Mesendoderm (in vitro differentiated cells): ENCODE results near the gene CDKN1C.

Experiments
- DNase-seq: peaks from one replicate; pipeline ENCODE4 v3.0.0; 2013
- H2AK5ac ChIP-seq: 2 replicates; pipeline ENCODE4 v1.6.1; 2013; ENCODE audit warnings: low read length, inconsistent platforms
- H2BK120ac ChIP-seq: 2 replicates; pipeline ENCODE4 v1.6.1; 2013; ENCODE audit warnings: low read depth, mild to moderate bottlenecking, low read length, moderate library complexity, mixed read lengths
- H2BK15ac ChIP-seq: replicated peaks from 2 replicates; pipeline ENCODE4 v1.6.1; 2013; ENCODE audit warnings: low read depth, mild to moderate bottlenecking, moderate library complexity
- H2BK5ac ChIP-seq: 2 replicates; pipeline ENCODE4 v1.6.1; 2013; ENCODE audit warnings: low read length, inconsistent platforms
- H3K18ac ChIP-seq: 2 replicates; pipeline ENCODE4 v1.6.1; 2013; ENCODE audit warnings: mild to moderate bottlenecking, low read length, mixed read lengths
- H3K23ac ChIP-seq: one replicate; pipeline ENCODE4 v1.6.1; 2013; ENCODE audit warnings: low read length
- H3K27ac ChIP-seq: 2 replicates; pipeline ENCODE4 v1.5.1; 2013; ENCODE audit warnings: low read depth, mild to moderate bottlenecking, inconsistent platforms, low read length, moderate library complexity
- H3K27me3 ChIP-seq: 2 replicates; pipeline ENCODE4 v1.6.1; 2013; ENCODE audit warnings: low read length, control low read depth, mild to moderate bottlenecking, inconsistent platforms; ENCODE audit not compliant: insufficient read depth, poor library complexity
- H3K36me3 ChIP-seq: 2 replicates; pipeline ENCODE4 v1.6.1; 2013; ENCODE audit warnings: low read length, inconsistent platforms; ENCODE audit not compliant: control insufficient read depth, insufficient read depth
- H3K4ac ChIP-seq: one replicate; pipeline ENCODE4 v1.6.1; 2013; ENCODE audit warnings: low read depth, mild to moderate bottlenecking, low read length, moderate library complexity
- H3K4me1 ChIP-seq: 2 replicates; pipeline ENCODE4 v1.6.1; 2013; ENCODE audit warnings: low read depth, low read length, inconsistent platforms; ENCODE audit not compliant: control insufficient read depth
- H3K4me2 ChIP-seq: 2 replicates; pipeline ENCODE4 v1.6.1; 2013; ENCODE audit warnings: low read length
- H3K4me3 ChIP-seq: 2 replicates; pipeline ENCODE4 v1.5.1; 2013; ENCODE audit warnings: mild to moderate bottlenecking, low read length
- H3K56ac ChIP-seq: one replicate; pipeline ENCODE4 v1.6.1; 2013; ENCODE audit warnings: low read length
- H3K79me1 ChIP-seq: 2 replicates; pipeline ENCODE4 v1.6.1; 2013; ENCODE audit warnings: low read length, inconsistent platforms
- H3K79me2 ChIP-seq: 2 replicates; pipeline ENCODE4 v1.6.1; 2013; ENCODE audit warnings: mild to moderate bottlenecking, low read length; ENCODE audit not compliant: control insufficient read depth, insufficient read depth
- H3K9ac ChIP-seq: 2 replicates; pipeline ENCODE4 v1.6.1; 2013; ENCODE audit warnings: low read length, inconsistent platforms
- H4K5ac ChIP-seq: one replicate; pipeline ENCODE4 v1.6.1; 2013; ENCODE audit warnings: low read length
- H4K8ac ChIP-seq: one replicate; pipeline ENCODE4 v1.6.1; 2013; ENCODE audit warnings: low read depth, mild to moderate bottlenecking, control low read depth, low read length, moderate library complexity
- WGBS: extraction: QIAGEN DNeasy Blood & Tissue Kit; methylation state at CpG from one replicate; pipeline ENCODE4 v1.1.7; 2013; ENCODE audit warnings: low lambda C conversion rate, missing lambda C conversion rate; ENCODE audit not compliant: insufficient coverage; ENCODE audit errors: extremely low coverage; 5-methylcytosine and 5-hydroxymethylcytosine counted together

Gene CDKN1C

GRCh38 chr11:2901854-2902783, 16.5 kb upstream of the CDKN1C start:
- H3K9ac ChIP-seq, result peak overlapping the region; percentile 79
- no peak overlapping the region for H4K8ac ChIP-seq
- no peaks in the 10 kb centered on the region for H3K79me2 ChIP-seq
- H3K56ac ChIP-seq, result peak overlapping the region; percentile 92
- H3K4me3 ChIP-seq, result peak overlapping the region; percentile 67
- H3K36me3 ChIP-seq, result no peaks in the 10 kb centered on the region
- no peak overlapping the region for H4K5ac ChIP-seq
- no peak overlapping the region for H2BK120ac ChIP-seq
- DNase-seq, result peak; percentile 95
- H2BK15ac ChIP-seq, result no peak overlapping the region
- H3K27me3 ChIP-seq, result no peaks in the 10 kb centered on the region
- no peak overlapping the region for H3K23ac ChIP-seq
- H2AK5ac ChIP-seq, result no peak overlapping the region
- H3K4me1 ChIP-seq, result no peaks in the 10 kb centered on the region
- H3K27ac ChIP-seq, result no peak overlapping the region
- peak overlapping the region; percentile 79 for H3K4me2 ChIP-seq
- H3K79me1 ChIP-seq, result no peaks in the 10 kb centered on the region
- WGBS, result no CpG with 5 or more reads among the region's 58 CpGs
- H2BK5ac ChIP-seq, result no peak overlapping the region
- peak overlapping the region; percentile 35 for H3K18ac ChIP-seq
- H3K4ac ChIP-seq, result no peak overlapping the region

GRCh38 chr11:2901196-2901796, 15.7 kb upstream of the CDKN1C start:
- no peak overlapping the region for H3K27ac ChIP-seq
- peak overlapping the region; percentile 88 for H3K56ac ChIP-seq
- no peak overlapping the region for H4K5ac ChIP-seq
- no peak overlapping the region for H3K4me2 ChIP-seq
- peak overlapping the region; percentile 35 for H3K18ac ChIP-seq
- no peak overlapping the region for H2BK15ac ChIP-seq
- no peaks in the 10 kb centered on the region for H3K27me3 ChIP-seq
- H2BK5ac ChIP-seq, result no peak overlapping the region
- WGBS, result no CpG with 5 or more reads among the region's 16 CpGs
- H3K79me1 ChIP-seq, result no peaks in the 10 kb centered on the region
- no peak for DNase-seq
- H3K4ac ChIP-seq, result no peak overlapping the region
- no peak overlapping the region for H4K8ac ChIP-seq
- H2BK120ac ChIP-seq, result no peak overlapping the region
- peak overlapping the region; percentile 69 for H3K9ac ChIP-seq
- H2AK5ac ChIP-seq, result no peak overlapping the region
- no peaks in the 10 kb centered on the region for H3K4me1 ChIP-seq
- H3K23ac ChIP-seq, result no peak overlapping the region
- H3K79me2 ChIP-seq, result no peaks in the 10 kb centered on the region
- H3K4me3 ChIP-seq, result no peak overlapping the region
- no peaks in the 10 kb centered on the region for H3K36me3 ChIP-seq

- H2AK5ac ChIP-seq, result no peak overlapping the region
- no peak overlapping the region for H2BK5ac ChIP-seq
- WGBS, result no CpG with 5 or more reads among the region's 13 CpGs
- DNase-seq, result no peak
- no peak overlapping the region for H2BK15ac ChIP-seq
- no peaks in the 10 kb centered on the region for H3K4me1 ChIP-seq
- H3K4ac ChIP-seq, result no peak overlapping the region
- no peak overlapping the region for H3K18ac ChIP-seq
- H3K27ac ChIP-seq, result no peak overlapping the region
- no peak overlapping the region for H4K8ac ChIP-seq
- H2BK120ac ChIP-seq, result no peak overlapping the region
- no peak overlapping the region for H3K56ac ChIP-seq
- H3K4me2 ChIP-seq, result no peak overlapping the region
- H3K36me3 ChIP-seq, result no peaks in the 10 kb centered on the region
- H3K4me3 ChIP-seq, result no peak overlapping the region
- H3K79me1 ChIP-seq, result no peaks in the 10 kb centered on the region
- H3K23ac ChIP-seq, result no peak overlapping the region
- no peaks in the 10 kb centered on the region for H3K27me3 ChIP-seq
- H3K79me2 ChIP-seq, result no peaks in the 10 kb centered on the region
- no peak overlapping the region for H3K9ac ChIP-seq
- no peak overlapping the region for H4K5ac ChIP-seq
Observed at GRCh38 chr11:2899080-2899783, 13.7 kb upstream of the CDKN1C start.

GRCh38 chr11:2898366-2899079, 12.9 kb upstream of the CDKN1C start:
- H2BK15ac ChIP-seq, result no peak overlapping the region
- H3K4ac ChIP-seq, result no peak overlapping the region
- peak overlapping the region; percentile 24 for H3K23ac ChIP-seq
- H3K4me2 ChIP-seq, result no peak overlapping the region
- no peak overlapping the region for H3K9ac ChIP-seq
- no peak overlapping the region for H3K18ac ChIP-seq
- no peak overlapping the region for H4K5ac ChIP-seq
- H3K4me1 ChIP-seq, result no peaks in the 10 kb centered on the region
- H3K27ac ChIP-seq, result no peak overlapping the region
- WGBS, result no CpG with 5 or more reads among the region's 12 CpGs
- H3K36me3 ChIP-seq, result no peaks in the 10 kb centered on the region
- H3K79me1 ChIP-seq, result no peaks in the 10 kb centered on the region
- no peak overlapping the region for H2BK120ac ChIP-seq
- no peak overlapping the region for H2BK5ac ChIP-seq
- no peak overlapping the region for H2AK5ac ChIP-seq
- peak overlapping the region; percentile 3 for H3K56ac ChIP-seq
- no peaks in the 10 kb centered on the region for H3K27me3 ChIP-seq
- DNase-seq, result peak; percentile 25
- no peak overlapping the region for H3K4me3 ChIP-seq
- H3K79me2 ChIP-seq, result no peaks in the 10 kb centered on the region
- no peak overlapping the region for H4K8ac ChIP-seq

- no peaks in the 10 kb centered on the region for H3K4me1 ChIP-seq
- no peaks in the 10 kb centered on the region for H3K79me1 ChIP-seq
- H3K23ac ChIP-seq, result no peak overlapping the region
- no peak overlapping the region for H3K27ac ChIP-seq
- H3K4ac ChIP-seq, result no peak overlapping the region
- H3K4me2 ChIP-seq, result no peak overlapping the region
- no peak overlapping the region for H4K8ac ChIP-seq
- no peak overlapping the region for H3K4me3 ChIP-seq
- no peak overlapping the region for H4K5ac ChIP-seq
- no peak overlapping the region for H2BK15ac ChIP-seq
- H2BK120ac ChIP-seq, result no peak overlapping the region
- no peak for DNase-seq
- H3K18ac ChIP-seq, result no peak overlapping the region
- no peaks in the 10 kb centered on the region for H3K27me3 ChIP-seq
- WGBS, result no CpG with 5 or more reads among the region's 6 CpGs
- H2BK5ac ChIP-seq, result no peak overlapping the region
- no peaks in the 10 kb centered on the region for H3K36me3 ChIP-seq
- no peaks in the 10 kb centered on the region for H3K79me2 ChIP-seq
- H3K9ac ChIP-seq, result no peak overlapping the region
- no peak overlapping the region for H2AK5ac ChIP-seq
- no peak overlapping the region for H3K56ac ChIP-seq
Observed at GRCh38 chr11:2897048-2897447, 11.5 kb upstream of the CDKN1C start.
